ENCODE measurements around the gene KDR. TPM values are rescaled to one million over a fixed set of nuclear protein-coding genes. Genes with fewer than 3 reads are reported as not detected.

KDR gene
- total RNA-seq, 2 experiments from 2014 or later = not detected

DNA sequence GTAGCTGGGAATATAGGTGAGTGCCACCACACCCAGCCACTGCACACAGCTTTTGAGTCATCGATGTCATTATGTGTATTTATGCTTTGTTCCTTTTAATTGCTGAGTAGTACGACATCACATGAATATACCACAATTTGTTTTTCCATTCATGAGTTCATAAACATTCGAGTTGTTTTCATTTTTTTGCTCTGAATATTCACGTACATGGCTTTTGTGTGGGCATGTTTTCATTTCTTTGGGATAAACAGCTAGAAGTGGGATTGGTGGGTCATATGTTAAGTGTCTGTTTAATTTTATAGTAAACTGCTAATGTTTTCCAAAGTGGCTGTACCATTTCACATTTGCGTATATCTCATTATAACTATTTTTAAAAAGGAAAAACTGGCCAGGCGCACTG lies 45.1 kb upstream of the KDR start:
- ChIA-PET CTCF (ENCODE audit: unreplicated experiment) (no interaction called here), POLR2A (interaction anchor here (0.6 kb wide), 1 partner anchor 142 kb away, joined by 3 read pairs; no protein-coding TSS in a partner anchor)
- no peak for DNase-seq (ENCODE audit: low spot score)
- no peak overlapping the region for H3K4me2 ChIP-seq (ENCODE audit: low read length)
- no peaks in the 10 kb centered on the region for H3K79me2 ChIP-seq (ENCODE audit: insufficient read depth, low read depth, low read length)
- H3K9me3 ChIP-seq (ENCODE audit: low read length) = no peaks in the 10 kb centered on the region
- TF ChIP-seq, protein P1, sequence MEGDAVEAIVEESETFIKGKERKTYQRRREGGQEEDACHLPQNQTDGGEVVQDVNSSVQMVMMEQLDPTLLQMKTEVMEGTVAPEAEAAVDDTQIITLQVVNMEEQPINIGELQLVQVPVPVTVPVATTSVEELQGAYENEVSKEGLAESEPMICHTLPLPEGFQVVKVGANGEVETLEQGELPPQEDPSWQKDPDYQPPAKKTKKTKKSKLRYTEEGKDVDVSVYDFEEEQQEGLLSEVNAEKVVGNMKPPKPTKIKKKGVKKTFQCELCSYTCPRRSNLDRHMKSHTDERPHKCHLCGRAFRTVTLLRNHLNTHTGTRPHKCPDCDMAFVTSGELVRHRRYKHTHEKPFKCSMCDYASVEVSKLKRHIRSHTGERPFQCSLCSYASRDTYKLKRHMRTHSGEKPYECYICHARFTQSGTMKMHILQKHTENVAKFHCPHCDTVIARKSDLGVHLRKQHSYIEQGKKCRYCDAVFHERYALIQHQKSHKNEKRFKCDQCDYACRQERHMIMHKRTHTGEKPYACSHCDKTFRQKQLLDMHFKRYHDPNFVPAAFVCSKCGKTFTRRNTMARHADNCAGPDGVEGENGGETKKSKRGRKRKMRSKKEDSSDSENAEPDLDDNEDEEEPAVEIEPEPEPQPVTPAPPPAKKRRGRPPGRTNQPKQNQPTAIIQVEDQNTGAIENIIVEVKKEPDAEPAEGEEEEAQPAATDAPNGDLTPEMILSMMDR (conservative IDR thresholded peaks at IDR 0.05; ENCODE audit: low read length) = no peak
- TF ChIP-seq EZH2phosphoT487 (IDR thresholded peaks at IDR 0.05; ENCODE audit: borderline replicate concordance, low read depth, low read length) = no peak
- no peaks in the 10 kb centered on the region for H3K4me1 ChIP-seq (ENCODE audit: insufficient read depth, low read length, poor library complexity, severe bottlenecking)
- H4K20me1 ChIP-seq (ENCODE audit: insufficient read depth, low read length) = no peaks in the 10 kb centered on the region
- H3K4me3 ChIP-seq (ENCODE audit: low read depth, low read length, poor library complexity, severe bottlenecking) = no peak overlapping the region
- no TSS peak for BruUV-seq (replicated peaks)
- H3K27ac ChIP-seq (ENCODE audit: low read depth, low read length, poor library complexity, severe bottlenecking) = no peak overlapping the region
- no peaks in the 10 kb centered on the region for H3K9me2 ChIP-seq (ENCODE audit: insufficient read depth, low read length)
- no peak overlapping the region for H2AFZ ChIP-seq (ENCODE audit: low read length)
- intact Hi-C loops (cut with micrococcal nuclease; ENCODE audit: unreplicated experiment) = no loop called here
- no peaks in the 10 kb centered on the region for H3K36me3 ChIP-seq (ENCODE audit: insufficient read depth, low read length)

DNA sequence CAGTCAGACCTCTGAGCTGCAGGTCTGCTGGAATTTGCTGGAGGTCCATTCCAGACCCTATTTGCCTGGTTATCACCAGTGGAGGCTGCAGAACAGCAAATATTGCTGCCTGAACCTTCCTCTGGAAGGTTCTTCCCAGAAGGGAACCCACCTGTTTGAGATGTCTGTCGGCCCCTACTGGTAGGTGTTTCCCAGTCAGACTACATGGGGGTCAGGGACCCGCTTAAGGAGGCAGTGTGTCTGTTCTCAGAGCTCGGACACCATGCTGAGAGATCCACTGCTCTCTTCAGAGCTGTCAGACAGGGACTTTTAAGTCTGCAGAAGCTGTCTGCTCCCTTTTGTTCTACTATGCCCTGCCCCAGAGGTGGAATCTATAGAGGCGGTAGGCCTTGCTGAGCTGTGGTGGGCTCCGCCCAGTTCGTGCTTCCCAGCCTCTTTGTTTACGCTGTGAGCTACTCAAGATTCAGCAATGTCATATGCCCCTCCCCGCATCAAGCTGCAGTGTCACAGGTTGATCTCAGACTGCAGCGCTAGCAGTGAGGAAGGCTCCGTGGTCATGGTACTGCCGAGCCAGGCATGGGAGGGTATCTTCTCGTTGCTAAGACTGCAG lies 44.1 kb upstream of the KDR start:
- H2AFZ ChIP-seq (ENCODE audit: low read length) = no peak overlapping the region
- no peak for TF ChIP-seq EZH2phosphoT487 (IDR thresholded peaks at IDR 0.05; ENCODE audit: borderline replicate concordance, low read depth, low read length)
- H3K9me2 ChIP-seq (ENCODE audit: insufficient read depth, low read length) = no peaks in the 10 kb centered on the region
- no peak overlapping the region for H3K4me2 ChIP-seq (ENCODE audit: low read length)
- no peak overlapping the region for H3K27ac ChIP-seq (ENCODE audit: low read depth, low read length, poor library complexity, severe bottlenecking)
- ChIA-PET POLR2A (interaction anchor here (1.3 kb wide), 1 partner anchor 8 kb away, joined by 3 read pairs; no protein-coding TSS in a partner anchor), CTCF (ENCODE audit: unreplicated experiment) (no interaction called here)
- H3K36me3 ChIP-seq (ENCODE audit: insufficient read depth, low read length) = no peaks in the 10 kb centered on the region
- no peak overlapping the region for H3K4me3 ChIP-seq (ENCODE audit: low read depth, low read length, poor library complexity, severe bottlenecking)
- no TSS peak for BruUV-seq (replicated peaks)
- H4K20me1 ChIP-seq (ENCODE audit: insufficient read depth, low read length) = no peaks in the 10 kb centered on the region
- DNase-seq (ENCODE audit: low spot score) = no peak
- intact Hi-C loops (cut with micrococcal nuclease; ENCODE audit: unreplicated experiment) = no loop called here
- H3K4me1 ChIP-seq (ENCODE audit: insufficient read depth, low read length, poor library complexity, severe bottlenecking) = no peaks in the 10 kb centered on the region
- no peaks in the 10 kb centered on the region for H3K79me2 ChIP-seq (ENCODE audit: insufficient read depth, low read depth, low read length)
- no peaks in the 10 kb centered on the region for H3K9me3 ChIP-seq (ENCODE audit: low read length)

DNA sequence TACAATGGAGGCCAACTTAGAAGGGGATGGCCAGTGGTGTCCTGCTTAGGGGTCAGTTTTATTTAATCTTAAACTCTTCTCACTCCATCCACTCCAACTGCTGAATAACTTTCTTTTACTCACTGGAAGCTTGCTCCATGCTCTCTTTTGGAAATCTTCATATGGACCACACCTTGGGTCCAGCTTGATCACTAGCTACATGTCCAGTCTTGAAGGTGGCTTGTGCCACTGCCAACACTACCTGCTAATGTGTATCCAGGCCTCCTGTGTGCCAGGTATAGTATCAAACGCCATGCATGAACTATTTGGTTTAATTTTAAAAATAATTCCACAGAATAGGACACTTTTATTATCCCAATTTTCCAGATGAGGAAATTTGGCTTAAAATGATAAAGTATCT lies 37.0 kb upstream of the KDR start:
- intact Hi-C loops (cut with micrococcal nuclease; ENCODE audit: unreplicated experiment) = no loop called here
- no peak overlapping the region for H2AFZ ChIP-seq (ENCODE audit: low read length)
- no TSS peak for BruUV-seq (replicated peaks)
- H3K4me1 ChIP-seq (ENCODE audit: insufficient read depth, low read length, poor library complexity, severe bottlenecking) = no peaks in the 10 kb centered on the region
- H3K4me2 ChIP-seq (ENCODE audit: low read length) = no peak overlapping the region
- TF ChIP-seq, protein P1 (conservative IDR thresholded peaks at IDR 0.05; ENCODE audit: low read length) = no peak
- no peak for TF ChIP-seq EZH2phosphoT487 (IDR thresholded peaks at IDR 0.05; ENCODE audit: borderline replicate concordance, low read depth, low read length)
- no peaks in the 10 kb centered on the region for H4K20me1 ChIP-seq (ENCODE audit: insufficient read depth, low read length)
- no peak overlapping the region for H3K4me3 ChIP-seq (ENCODE audit: low read depth, low read length, poor library complexity, severe bottlenecking)
- H3K36me3 ChIP-seq (ENCODE audit: insufficient read depth, low read length) = no peaks in the 10 kb centered on the region
- H3K9me2 ChIP-seq (ENCODE audit: insufficient read depth, low read length) = no peaks in the 10 kb centered on the region
- no peaks in the 10 kb centered on the region for H3K79me2 ChIP-seq (ENCODE audit: insufficient read depth, low read depth, low read length)
- no peaks in the 10 kb centered on the region for H3K9me3 ChIP-seq (ENCODE audit: low read length)
- no peak for DNase-seq (ENCODE audit: low spot score)
- H3K27ac ChIP-seq (ENCODE audit: low read depth, low read length, poor library complexity, severe bottlenecking) = no peak overlapping the region
- ChIA-PET POLR2A (no interaction called here), CTCF (ENCODE audit: unreplicated experiment) (no interaction called here)

All from OCI-LY7 (cell line).